GM12864 (cell line): ENCODE results near the gene RBPMS2.
"Not testable (repeated sequence)": the region's sequence is repeated elsewhere in the genome, so short reads cannot be mapped to it uniquely, and the experiment has no call there.

Experiments used
- DNase-seq: peaks from one replicate; pipeline ENCODE4 v3.0.0-alpha.2; 2011; ENCODE audit warnings: low read depth
- H3K4me3 ChIP-seq: 2 replicates; pipeline ENCODE4 v1.5.1; 2011; ENCODE audit warnings: mild to moderate bottlenecking, low read depth, low read length, control low read depth
- TF ChIP-seq, protein P1 (sequence below): IDR thresholded peaks from 2 replicates; pipeline ENCODE4 v1.5.1; 2011; ENCODE audit warnings: low read depth, mild to moderate bottlenecking, moderate library complexity, low read length, control low read depth, inconsistent platforms; ENCODE audit errors: missing control alignments

Gene RBPMS2

DNA sequence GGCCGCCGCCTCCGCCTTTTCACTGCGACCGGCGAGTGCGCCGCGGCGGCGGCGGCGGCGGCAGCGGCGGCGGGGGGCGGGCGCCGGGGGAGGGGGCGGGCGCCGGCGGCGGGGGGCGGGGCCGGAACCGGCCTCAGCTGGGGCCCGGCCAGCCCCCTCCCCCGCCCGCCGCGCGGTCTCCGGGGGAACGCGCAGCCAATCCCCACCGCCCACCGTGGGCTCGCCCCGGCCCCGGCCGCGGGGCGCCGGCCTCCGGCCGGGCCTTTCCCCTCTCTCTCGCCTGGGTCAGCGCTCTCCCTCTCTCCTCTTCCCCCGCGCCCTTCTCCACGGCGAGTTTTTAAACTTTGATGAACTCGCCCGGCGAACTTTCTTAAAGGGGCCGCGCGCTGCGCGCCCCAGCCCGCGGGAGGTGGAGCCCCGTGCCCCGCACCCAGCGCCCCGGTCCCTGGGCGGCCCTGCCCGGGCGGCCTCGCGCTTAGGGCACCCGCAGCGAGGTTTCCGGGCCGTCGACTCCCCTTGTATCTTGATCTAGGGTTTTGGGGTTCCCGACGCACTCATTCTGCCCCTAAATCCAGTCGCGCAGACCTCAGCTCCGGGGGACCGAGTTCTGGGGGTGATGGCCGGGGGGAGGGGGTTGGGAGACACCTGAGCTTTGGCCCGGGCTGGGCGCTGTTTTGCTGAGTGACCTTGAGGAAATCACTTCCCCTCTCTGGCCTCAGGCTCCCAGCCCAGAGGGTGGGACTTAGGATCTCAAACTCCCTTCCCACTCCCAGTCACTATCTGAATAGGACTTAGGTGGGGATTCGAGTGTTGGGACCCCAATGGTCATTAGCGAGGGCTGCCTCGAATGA lies at the start of gene RBPMS2:
Gene RBPMS2 (minus strand): TSS at position 39 of the 851 bp plus-strand sequence. CDS start 270 bp downstream, outside the sequence.
- H3K4me3 ChIP-seq: peak within 1 kb of the TSS; percentile 39
- DNase-seq: no peak
- TF ChIP-seq, protein P1, sequence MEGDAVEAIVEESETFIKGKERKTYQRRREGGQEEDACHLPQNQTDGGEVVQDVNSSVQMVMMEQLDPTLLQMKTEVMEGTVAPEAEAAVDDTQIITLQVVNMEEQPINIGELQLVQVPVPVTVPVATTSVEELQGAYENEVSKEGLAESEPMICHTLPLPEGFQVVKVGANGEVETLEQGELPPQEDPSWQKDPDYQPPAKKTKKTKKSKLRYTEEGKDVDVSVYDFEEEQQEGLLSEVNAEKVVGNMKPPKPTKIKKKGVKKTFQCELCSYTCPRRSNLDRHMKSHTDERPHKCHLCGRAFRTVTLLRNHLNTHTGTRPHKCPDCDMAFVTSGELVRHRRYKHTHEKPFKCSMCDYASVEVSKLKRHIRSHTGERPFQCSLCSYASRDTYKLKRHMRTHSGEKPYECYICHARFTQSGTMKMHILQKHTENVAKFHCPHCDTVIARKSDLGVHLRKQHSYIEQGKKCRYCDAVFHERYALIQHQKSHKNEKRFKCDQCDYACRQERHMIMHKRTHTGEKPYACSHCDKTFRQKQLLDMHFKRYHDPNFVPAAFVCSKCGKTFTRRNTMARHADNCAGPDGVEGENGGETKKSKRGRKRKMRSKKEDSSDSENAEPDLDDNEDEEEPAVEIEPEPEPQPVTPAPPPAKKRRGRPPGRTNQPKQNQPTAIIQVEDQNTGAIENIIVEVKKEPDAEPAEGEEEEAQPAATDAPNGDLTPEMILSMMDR: no peak

- TF ChIP-seq, protein P1: no peak
- H3K4me3 ChIP-seq: peak overlapping the region; percentile 95
- DNase-seq: no peak
Measured at GRCh38 chr15:64824929-64825430, 49.6 kb upstream of the RBPMS2 start.

DNA sequence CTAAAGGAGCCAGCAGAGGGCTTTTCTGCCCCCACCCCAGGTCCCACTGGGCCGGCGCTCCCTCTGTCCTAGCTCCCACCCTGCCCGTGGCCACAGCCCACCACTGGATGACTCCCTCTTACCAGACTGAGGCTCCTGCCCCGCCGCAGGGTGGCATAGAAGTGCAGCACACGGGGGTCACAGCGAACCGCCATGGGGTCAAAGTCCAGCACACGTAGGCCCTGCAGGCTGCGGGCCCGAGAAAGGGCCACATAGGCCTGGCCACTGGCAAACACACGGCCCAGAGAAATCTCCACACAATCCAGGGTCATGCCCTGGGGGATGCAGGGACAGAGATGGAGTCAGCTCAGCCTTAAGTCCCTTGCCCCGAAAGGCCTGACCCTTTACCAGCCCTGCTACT lies 41.1 kb upstream of the RBPMS2 start:
- DNase-seq: no peak
- H3K4me3 ChIP-seq: no peak overlapping the region
- TF ChIP-seq, protein P1: no peak

GRCh38 chr15:64814965-64815364 lies 39.6 kb upstream of the RBPMS2 start:
- DNase-seq, H3K4me3 ChIP-seq: not testable (repeated sequence)

GRCh38 chr15:64814283-64814682 lies 38.9 kb upstream of the RBPMS2 start:
- DNase-seq, H3K4me3 ChIP-seq: not testable (repeated sequence)

GRCh38 chr15:64813075-64813474 lies 37.7 kb upstream of the RBPMS2 start:
- peak; percentile 35 for DNase-seq

DNA sequence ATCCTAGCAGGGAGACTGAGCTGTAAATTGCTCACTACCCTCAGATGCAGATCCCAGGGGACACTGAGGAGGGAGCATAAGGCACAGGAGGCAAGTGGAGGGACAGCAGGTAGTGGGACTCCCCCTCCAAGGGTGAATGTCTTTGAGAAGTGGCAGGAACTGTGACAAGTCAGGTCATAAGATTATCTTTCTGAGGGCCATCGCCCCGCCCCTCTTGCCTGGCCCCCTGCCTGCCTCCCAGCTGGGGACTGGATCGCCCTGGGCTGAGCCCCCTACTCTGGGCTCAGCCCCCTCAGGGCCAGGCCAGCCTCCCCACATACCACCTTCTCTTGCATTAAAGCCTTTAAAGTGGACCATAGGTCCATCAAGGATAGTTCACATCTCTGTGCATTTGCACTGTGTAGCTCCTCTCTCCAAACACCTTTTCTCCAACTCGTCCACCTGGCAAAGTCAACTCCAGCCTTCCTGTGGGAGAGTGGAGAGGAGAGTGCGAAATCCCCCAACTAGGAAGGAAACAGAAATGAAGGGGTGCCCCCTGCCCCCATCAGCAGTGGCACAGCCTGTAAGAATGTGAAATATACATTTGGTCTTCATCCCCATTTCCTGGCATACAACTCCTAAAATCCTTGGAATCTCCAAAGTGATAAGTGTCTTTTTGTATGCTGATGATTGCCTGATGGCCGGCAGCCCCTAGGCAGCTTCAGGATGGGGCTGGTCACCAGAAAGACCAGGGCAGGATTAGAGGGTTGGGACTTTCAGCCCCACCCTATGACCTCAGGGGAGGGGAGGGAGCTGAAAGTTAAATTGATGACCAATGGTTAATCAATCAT lies 35.3 kb upstream of the RBPMS2 start:
- no peak overlapping the region for H3K4me3 ChIP-seq
- TF ChIP-seq, protein P1: no peak
- no peak for DNase-seq

More at GRCh38 chr15:64813075-64813474, 37.7 kb upstream of the RBPMS2 start:
- no peak overlapping the region for H3K4me3 ChIP-seq
- TF ChIP-seq, protein P1: no peak
